HepG2 (cell line): ENCODE measurements around the gene ZNF454. TPM values are rescaled to one million over a fixed set of nuclear protein-coding genes. Genes with fewer than 3 reads are reported as not detected.

Source experiments
- ATAC-seq: fragments of 200-7000 bp; cut with Tn5 transposase; 3 replicates; pipeline ENCODE4 v1.9.1; 2020; ENCODE audit warnings: mild to moderate bottlenecking, moderate library complexity
- BruUV-seq: library from RNA; stranded (reverse); fragments of 400-500 nt; replicated peaks from 2 replicates; lab custom pipeline; 2021; lab: Mats Ljungman, UMichigan
- CTCF ChIA-PET: fragments of 300-600 bp; formaldehyde crosslinking; extraction: SDS; loops from one replicate; lab custom pipeline; 2021; ENCODE audit warnings: low total read pairs, inconsistent platforms, low intra/inter-chr PET ratio; lab: Yijun Ruan, JAX
- POLR2A ChIA-PET: fragments of 350-600 bp; sonication (Branson Sonifier 250); formaldehyde crosslinking; loops from one replicate; lab custom pipeline; 2020; ENCODE audit warnings: antibody characterized with exemption, inconsistent platforms; lab: Yijun Ruan, JAX
- DNase-seq: peaks from one replicate; pipeline ENCODE4 v3.0.0-alpha.2; 2015; ENCODE audit warnings: low spot score
- FAIRE-seq: peaks from 3 replicates; lab custom pipeline; 2011; peaks lifted over from hg19 to GRCh38; lab: Jason Lieb, UNC
- H2AFZ ChIP-seq: one replicate; pipeline ENCODE4 v1.6.1; 2011; ENCODE audit warnings: low read length, inconsistent platforms
- H3K27ac ChIP-seq: fragments of 300-600 bp; 3 replicates; pipeline ENCODE4 v1.8.0; 2011; ENCODE audit warnings: mixed run types, mild to moderate bottlenecking, mixed read lengths, low read length, inconsistent platforms; ENCODE audit not compliant: insufficient read depth; ENCODE audit errors: extremely low read length
- H3K27me3 ChIP-seq, 2 experiments: fragments of 200-600 bp in 1 of 2; 2 replicates in 1 of 2; 3 replicates in 1 of 2; pipeline versions ENCODE4 v1.6.0 to v1.8.0; 2011; ENCODE audit warnings: low read length in 2 of 2, mild to moderate bottlenecking in 2 of 2, moderate library complexity in 2 of 2, inconsistent platforms in 1 of 2; ENCODE audit not compliant: insufficient read depth in 2 of 2, control insufficient read depth in 1 of 2
- H3K36me3 ChIP-seq, 2 experiments: fragments of 200-600 bp in 1 of 2; replicated peaks in 1 of 2; 2 replicates in 1 of 2; 3 replicates in 1 of 2; pipeline versions ENCODE4 v1.5.1 to v1.8.0; 2011; ENCODE audit warnings: low read length in 2 of 2, inconsistent platforms in 1 of 2; ENCODE audit not compliant: insufficient read depth in 2 of 2, control insufficient read depth in 1 of 2
- H3K4me1 ChIP-seq: 2 replicates; pipeline ENCODE4 v1.5.1; 2012; ENCODE audit warnings: low read length, inconsistent platforms; ENCODE audit not compliant: insufficient read depth
- H3K4me2 ChIP-seq: 2 replicates; pipeline ENCODE4 v1.6.0; 2011; ENCODE audit warnings: low read depth, low read length, inconsistent platforms
- H3K4me3 ChIP-seq, 3 experiments: fragments of 200-600 bp in 1 of 3; sonication (generic), shearing (Covaris generic) in 1 of 3; replicated peaks in 1 of 3; 2 replicates each; pipeline ENCODE4 v1.5.1; 2011 to 2016; ENCODE audit warnings: low read length in 3 of 3, inconsistent platforms in 2 of 3, low read depth in 2 of 3, mild to moderate bottlenecking in 2 of 3, control low read depth in 1 of 3, mixed read lengths in 1 of 3; ENCODE audit not compliant: insufficient read depth in 1 of 3
- H3K79me2 ChIP-seq: one replicate; pipeline ENCODE4 v1.6.1; 2011; ENCODE audit warnings: low read length, inconsistent platforms; ENCODE audit not compliant: insufficient read depth
- H3K9ac ChIP-seq: 2 replicates; pipeline ENCODE4 v1.6.0; 2011; ENCODE audit warnings: mild to moderate bottlenecking, low read depth, low read length, inconsistent platforms; ENCODE audit not compliant: insufficient read depth
- H3K9me3 ChIP-seq: 2 replicates; pipeline ENCODE4 v1.5.1; 2012; ENCODE audit warnings: mild to moderate bottlenecking, low read length
- H4K20me1 ChIP-seq: 2 replicates; pipeline ENCODE4 v1.6.0; 2011; ENCODE audit warnings: inconsistent platforms, mild to moderate bottlenecking, low read length, moderate library complexity; ENCODE audit not compliant: insufficient read depth
- ETV6 ChIP-seq: sonication (generic); formaldehyde crosslinking; conservative IDR thresholded peaks from 2 replicates; pipeline ENCODE4 v1.4.0; 2020; ENCODE audit warnings: missing genetic modification reagents
- GLI4 ChIP-seq: sonication (generic); formaldehyde crosslinking; IDR thresholded peaks from 2 replicates; pipeline ENCODE4 v1.5.1; 2020; ENCODE audit warnings: missing genetic modification reagents, mild to moderate bottlenecking, moderate library complexity, borderline replicate concordance
- NFYC ChIP-seq: IDR thresholded peaks from 2 replicates; pipeline ENCODE4 v1.6.1; 2016; ENCODE audit warnings: missing genetic modification reagents, missing compliant biosample characterization
- RAD21 ChIP-seq: fragments of 450-650 bp; formaldehyde crosslinking; IDR thresholded peaks from 2 replicates; pipeline ENCODE4 v1.5.0; 2020; ENCODE audit warnings: mild to moderate bottlenecking
- RFXANK ChIP-seq: IDR thresholded peaks from 2 replicates; pipeline ENCODE4 v1.6.1; 2016
- TEAD2 ChIP-seq: sonication (generic); formaldehyde crosslinking; IDR thresholded peaks from 2 replicates; pipeline ENCODE4 v1.9.0; 2021; ENCODE audit warnings: missing genetic modification reagents
- ZBTB7A ChIP-seq: sonication (generic); formaldehyde crosslinking; IDR thresholded peaks from 2 replicates; pipeline ENCODE4 v1.8.0; 2022; ENCODE audit warnings: mild to moderate bottlenecking, missing genetic modification reagents
- ZFP36L2 ChIP-seq: sonication (generic); formaldehyde crosslinking; IDR thresholded peaks from 2 replicates; pipeline ENCODE4 v1.4.0; 2020; ENCODE audit warnings: missing genetic modification reagents
- ZNF431 ChIP-seq: sonication (generic); formaldehyde crosslinking; IDR thresholded peaks from 2 replicates; pipeline ENCODE4 v1.9.0; 2022; ENCODE audit warnings: missing genetic modification reagents, low read depth, mild to moderate bottlenecking, borderline replicate concordance
- ZNF543 ChIP-seq: sonication (generic); formaldehyde crosslinking; IDR thresholded peaks from 2 replicates; pipeline ENCODE4 v1.4.0; 2020; ENCODE audit warnings: mild to moderate bottlenecking, missing genetic modification reagents
- ZNF569 ChIP-seq: sonication (generic); formaldehyde crosslinking; IDR thresholded peaks from 2 replicates; pipeline ENCODE4 v1.5.0; 2020; ENCODE audit warnings: mild to moderate bottlenecking, missing genetic modification reagents, moderate library complexity, borderline replicate concordance
- ZNF775 ChIP-seq: sonication (generic); formaldehyde crosslinking; IDR thresholded peaks from 2 replicates; pipeline ENCODE4 v1.4.0; 2020; ENCODE audit warnings: missing genetic modification reagents, mild to moderate bottlenecking, moderate library complexity, borderline replicate concordance
- ZNF839 ChIP-seq: sonication (generic); formaldehyde crosslinking; IDR thresholded peaks from 2 replicates; pipeline ENCODE4 v1.4.0; 2020; ENCODE audit warnings: missing genetic modification reagents, mild to moderate bottlenecking, borderline replicate concordance
- whole genome bisulfite sequencing: methylation state at CpG from one replicate; pipeline ENCODE4 v1.1.6; 2017; ENCODE audit warnings: low lambda C conversion rate; 5-methylcytosine and 5-hydroxymethylcytosine counted together
- in situ Hi-C: cut with HindIII; loops from 2 replicates; pipeline ENCODE4 v1.10.0; 2017; ENCODE audit warnings: low pct_unique_long_range_greater_than_20kb; ENCODE audit not compliant: extremely low pct_ligation_motif_present
- intact Hi-C: fragments of 100-400 bp; cut with micrococcal nuclease; formaldehyde crosslinking; loops from one replicate; pipeline ENCODE4 v1.10.0; 2022; ENCODE audit not compliant: unreplicated experiment
- polyA plus RNA-seq, 8 experiments: library from polyadenylated mRNA; depleted of rRNA in 3 of 8; stranded (reverse) in 7 of 8; unstranded in 1 of 8; fragments of >200 nt; fragmentation: Illumina TruSeq in 4 of 8; extraction: Trizol in 4 of 8; gene quantifications; 2 replicates each; pipeline versions ENCODE4 v1.2.1 to v1.2.3, GENCODE V29; 2011 to 2016; ENCODE audit warnings: low read depth in 4 of 8, missing spikeins in 1 of 8, mixed read lengths in 1 of 8; ENCODE audit not compliant: insufficient read depth in 1 of 8
- total RNA-seq, 5 experiments: library from RNA; depleted of rRNA; stranded (reverse); fragments of >200 nt; fragmentation: Illumina TruSeq; extraction: Trizol; gene quantifications; 2 replicates each; pipeline ENCODE4 v1.2.3, GENCODE V29; 2016; ENCODE audit warnings: low read depth in 1 of 5
- TF ChIP-seq, protein P1 (sequence below): sonication (generic); formaldehyde crosslinking; IDR thresholded peaks from 2 replicates; pipeline ENCODE4 v1.4.0; 2020; ENCODE audit warnings: missing genetic modification reagents, borderline replicate concordance
- TF ChIP-seq, protein P2 (sequence below): sonication (generic); formaldehyde crosslinking; IDR thresholded peaks from 2 replicates; pipeline ENCODE4 v1.4.0; 2020; ENCODE audit warnings: mild to moderate bottlenecking, missing genetic modification reagents

Gene ZNF454
- total and polyA plus RNA-seq, 2 of the 13 experiments (the other 11 are each of a cell fraction or from before 2014, with no cell fraction given) = 0.16 TPM; not detected in 1

DNA sequence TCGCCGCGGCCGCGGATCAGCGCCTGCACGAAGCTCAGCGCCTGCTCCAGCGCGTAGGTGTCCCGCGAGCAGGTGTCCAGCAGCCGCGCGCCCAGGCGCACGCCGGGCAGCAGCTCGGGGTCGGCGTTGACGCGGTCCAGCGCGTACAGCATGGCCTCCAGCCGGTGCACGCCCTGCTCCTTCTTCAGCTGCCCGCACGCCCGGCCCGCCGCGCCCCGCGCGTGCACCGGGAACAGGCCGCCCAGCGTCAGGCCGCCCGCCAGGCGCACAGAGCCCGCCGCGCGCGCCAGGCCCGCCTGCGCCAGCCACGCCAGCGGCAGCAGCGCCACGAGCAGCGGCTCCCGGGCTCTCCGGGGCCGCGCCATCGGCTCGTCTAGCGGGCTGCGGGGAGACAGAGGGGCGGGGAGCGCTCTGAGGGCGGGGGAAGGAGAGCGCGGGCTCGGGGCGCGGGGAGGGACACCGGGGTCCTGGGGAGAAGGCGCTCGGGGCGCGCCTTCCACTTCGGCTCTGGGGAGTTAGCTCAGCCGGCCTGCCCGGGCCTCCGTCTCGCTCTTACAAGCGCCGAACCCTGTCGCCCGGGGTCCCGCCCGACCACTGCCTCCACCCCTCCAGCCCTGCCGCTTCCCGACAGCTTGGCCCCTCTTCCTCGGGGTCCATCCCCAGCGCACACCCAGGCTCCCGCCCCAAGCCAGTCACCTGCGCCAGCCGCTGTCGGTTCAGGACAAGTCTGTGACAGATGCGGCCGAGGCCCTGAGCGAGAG, 53.8 kb downstream of the ZNF454 start, which contains the start of gene GRM6:
GRM6 (minus strand) TSS at position 741 of the 761 bp plus-strand sequence; CDS start at position 365, 376 bp downstream.
- in situ Hi-C loops = no loop called here
- ATAC-seq = no peak

DNA sequence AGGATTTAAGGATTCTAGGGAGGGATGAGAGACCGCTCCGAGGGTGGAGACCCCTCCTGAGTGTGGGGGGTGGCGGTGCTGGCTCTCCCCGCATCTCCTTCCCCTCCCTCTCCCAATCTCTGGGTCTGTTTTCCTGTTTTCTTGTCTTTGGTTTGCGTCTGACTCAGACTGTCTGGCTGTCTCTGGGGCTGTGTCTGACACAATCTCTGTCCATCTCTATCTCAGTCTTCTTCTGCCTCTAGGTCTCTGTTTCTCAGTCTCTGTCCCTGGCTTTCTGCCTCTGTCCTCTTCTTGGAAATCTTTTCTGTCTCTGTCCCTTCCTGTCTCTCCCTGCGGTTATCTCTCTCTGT, 54.3 kb downstream of the ZNF454 start:
- FAIRE-seq (no peak), ATAC-seq (no peak), DNase-seq (no peak)
- Histone ChIP-seq H3K27me3 (no peaks in the 10 kb centered on the region; a peak in 1 of 5 replicates), H3K9me3 (peaks cover 8% of the 10 kb centered on the region; the same call in 1 of the 2 replicates), H3K9ac (no peak overlapping the region), H3K4me3 (no peak overlapping the region), H3K27ac (no peak overlapping the region), H3K36me3 (no peaks in the 10 kb centered on the region), H2AFZ (no peak overlapping the region), H3K4me1 (no peaks in the 10 kb centered on the region), H3K79me2 (no peaks in the 10 kb centered on the region), H4K20me1 (no peaks in the 10 kb centered on the region), H3K4me2 (no peak overlapping the region)
- intact Hi-C loops = no loop called here
- 31% methylated on average over 6 of the region's 6 CpGs for WGBS
- in situ Hi-C loops = no loop called here
- POLR2A ChIA-PET = no interaction called here
- CTCF ChIA-PET = no interaction called here
- BruUV-seq = no TSS peak
- TF ChIP-seq RAD21 (CRISPR knock-in tag) (no peak), NFYC (CRISPR knock-in tag) (no peak), GLI4 (CRISPR knock-in tag) (no peak), ZNF569 (CRISPR knock-in tag) (no peak), ZFP36L2 (CRISPR knock-in tag) (no peak), ZNF839 (CRISPR knock-in tag) (no peak), ZNF543 (CRISPR knock-in tag) (no peak), ZNF431 (CRISPR knock-in tag) (no peak), TEAD2 (CRISPR knock-in tag) (no peak), ZNF775 (CRISPR knock-in tag) (no peak), ZBTB7A (CRISPR knock-in tag) (no peak)
- TF ChIP-seq, protein P1, sequence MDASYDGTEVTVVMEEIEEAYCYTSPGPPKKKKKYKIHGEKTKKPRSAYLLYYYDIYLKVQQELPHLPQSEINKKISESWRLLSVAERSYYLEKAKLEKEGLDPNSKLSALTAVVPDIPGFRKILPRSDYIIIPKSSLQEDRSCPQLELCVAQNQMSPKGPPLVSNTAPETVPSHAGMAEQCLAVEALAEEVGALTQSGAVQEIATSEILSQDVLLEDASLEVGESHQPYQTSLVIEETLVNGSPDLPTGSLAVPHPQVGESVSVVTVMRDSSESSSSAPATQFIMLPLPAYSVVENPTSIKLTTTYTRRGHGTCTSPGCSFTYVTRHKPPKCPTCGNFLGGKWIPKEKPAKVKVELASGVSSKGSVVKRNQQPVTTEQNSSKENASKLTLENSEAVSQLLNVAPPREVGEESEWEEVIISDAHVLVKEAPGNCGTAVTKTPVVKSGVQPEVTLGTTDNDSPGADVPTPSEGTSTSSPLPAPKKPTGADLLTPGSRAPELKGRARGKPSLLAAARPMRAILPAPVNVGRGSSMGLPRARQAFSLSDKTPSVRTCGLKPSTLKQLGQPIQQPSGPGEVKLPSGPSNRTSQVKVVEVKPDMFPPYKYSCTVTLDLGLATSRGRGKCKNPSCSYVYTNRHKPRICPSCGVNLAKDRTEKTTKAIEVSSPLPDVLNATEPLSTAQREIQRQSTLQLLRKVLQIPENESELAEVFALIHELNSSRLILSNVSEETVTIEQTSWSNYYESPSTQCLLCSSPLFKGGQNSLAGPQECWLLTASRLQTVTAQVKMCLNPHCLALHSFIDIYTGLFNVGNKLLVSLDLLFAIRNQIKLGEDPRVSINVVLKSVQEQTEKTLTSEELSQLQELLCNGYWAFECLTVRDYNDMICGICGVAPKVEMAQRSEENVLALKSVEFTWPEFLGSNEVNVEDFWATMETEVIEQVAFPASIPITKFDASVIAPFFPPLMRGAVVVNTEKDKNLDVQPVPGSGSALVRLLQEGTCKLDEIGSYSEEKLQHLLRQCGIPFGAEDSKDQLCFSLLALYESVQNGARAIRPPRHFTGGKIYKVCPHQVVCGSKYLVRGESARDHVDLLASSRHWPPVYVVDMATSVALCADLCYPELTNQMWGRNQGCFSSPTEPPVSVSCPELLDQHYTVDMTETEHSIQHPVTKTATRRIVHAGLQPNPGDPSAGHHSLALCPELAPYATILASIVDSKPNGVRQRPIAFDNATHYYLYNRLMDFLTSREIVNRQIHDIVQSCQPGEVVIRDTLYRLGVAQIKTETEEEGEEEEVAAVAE (CRISPR knock-in tag) = no peak

More for the DNA sequence above, 53.8 kb downstream of the ZNF454 start, which contains the start of gene GRM6:
- ChIA-PET CTCF (no interaction called here), POLR2A (no interaction called here)
- Histone ChIP-seq H3K27me3 (no peaks in the 10 kb centered on the region; a peak in 1 of 5 replicates), H3K4me1 (no peaks in the 10 kb centered on the region), H4K20me1 (no peaks in the 10 kb centered on the region), H2AFZ (no peak within 1 kb of the TSS), H3K27ac (no peak within 1 kb of the TSS), H3K4me2 (no peak within 1 kb of the TSS), H3K9ac (no peak within 1 kb of the TSS), H3K4me3 (no peak within 1 kb of the TSS), H3K9me3 (peaks cover 5% of the 10 kb centered on the region; the same call in 1 of the 2 replicates), H3K36me3 (no peaks in the 10 kb centered on the region), H3K79me2 (no peaks in the 10 kb centered on the region)
- BruUV-seq = no TSS peak
- WGBS = 92% methylated on average over 74 of the region's 97 CpGs
- intact Hi-C loops = no loop called here
- TF ChIP-seq ETV6 (CRISPR knock-in tag) (no peak), RFXANK (CRISPR knock-in tag) (no peak)
- TF ChIP-seq, protein P2, sequence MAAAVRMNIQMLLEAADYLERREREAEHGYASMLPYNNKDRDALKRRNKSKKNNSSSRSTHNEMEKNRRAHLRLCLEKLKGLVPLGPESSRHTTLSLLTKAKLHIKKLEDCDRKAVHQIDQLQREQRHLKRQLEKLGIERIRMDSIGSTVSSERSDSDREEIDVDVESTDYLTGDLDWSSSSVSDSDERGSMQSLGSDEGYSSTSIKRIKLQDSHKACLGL = no peak
- DNase-seq (no peak), FAIRE-seq (no peak)
